ENCODE measurements around the gene MRO.

The MRO gene

GRCh38 chr18:50754297-50754696, 65.5 kb downstream of the MRO start:
- FAIRE-seq (no peak), DNase-seq (ENCODE audit: insufficient read length, low spot score) (no peak)
- TF ChIP-seq, protein P1, sequence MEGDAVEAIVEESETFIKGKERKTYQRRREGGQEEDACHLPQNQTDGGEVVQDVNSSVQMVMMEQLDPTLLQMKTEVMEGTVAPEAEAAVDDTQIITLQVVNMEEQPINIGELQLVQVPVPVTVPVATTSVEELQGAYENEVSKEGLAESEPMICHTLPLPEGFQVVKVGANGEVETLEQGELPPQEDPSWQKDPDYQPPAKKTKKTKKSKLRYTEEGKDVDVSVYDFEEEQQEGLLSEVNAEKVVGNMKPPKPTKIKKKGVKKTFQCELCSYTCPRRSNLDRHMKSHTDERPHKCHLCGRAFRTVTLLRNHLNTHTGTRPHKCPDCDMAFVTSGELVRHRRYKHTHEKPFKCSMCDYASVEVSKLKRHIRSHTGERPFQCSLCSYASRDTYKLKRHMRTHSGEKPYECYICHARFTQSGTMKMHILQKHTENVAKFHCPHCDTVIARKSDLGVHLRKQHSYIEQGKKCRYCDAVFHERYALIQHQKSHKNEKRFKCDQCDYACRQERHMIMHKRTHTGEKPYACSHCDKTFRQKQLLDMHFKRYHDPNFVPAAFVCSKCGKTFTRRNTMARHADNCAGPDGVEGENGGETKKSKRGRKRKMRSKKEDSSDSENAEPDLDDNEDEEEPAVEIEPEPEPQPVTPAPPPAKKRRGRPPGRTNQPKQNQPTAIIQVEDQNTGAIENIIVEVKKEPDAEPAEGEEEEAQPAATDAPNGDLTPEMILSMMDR (IDR thresholded peaks at IDR 0.05; ENCODE audit: insufficient read depth, missing control alignments) = no peak

- FAIRE-seq (no peak), DNase-seq (ENCODE audit: insufficient read length, low spot score) (no peak)
- TF ChIP-seq, protein P1 (IDR thresholded peaks at IDR 0.05; ENCODE audit: insufficient read depth, missing control alignments) = no peak
These were observed 66.5 kb downstream of the MRO start for GRCh38 chr18:50753311-50753710.

DNA sequence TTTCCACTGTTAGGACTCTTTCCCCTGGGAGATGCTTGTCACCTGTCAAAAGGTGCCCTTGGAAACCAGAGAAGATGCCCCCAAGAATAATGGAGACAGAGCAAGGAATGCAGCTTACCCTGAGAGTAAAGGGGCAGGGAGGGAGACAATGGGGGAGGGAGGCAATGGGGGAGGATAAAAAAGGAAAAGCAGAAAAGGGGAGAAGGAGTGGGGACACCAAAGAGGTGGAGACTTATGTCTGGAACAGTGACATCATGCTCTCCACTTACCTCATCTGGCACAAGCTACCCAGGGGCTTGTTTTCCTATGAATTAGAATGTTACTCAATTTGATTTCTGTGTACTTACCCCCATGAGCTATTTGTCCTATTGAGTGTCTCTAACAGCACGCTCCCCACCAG, 67.9 kb downstream of the MRO start:
- DNase-seq (ENCODE audit: insufficient read length, low spot score) (no peak), FAIRE-seq (no peak)
- TF ChIP-seq, protein P1 (IDR thresholded peaks at IDR 0.05; ENCODE audit: insufficient read depth, missing control alignments) = no peak

DNA sequence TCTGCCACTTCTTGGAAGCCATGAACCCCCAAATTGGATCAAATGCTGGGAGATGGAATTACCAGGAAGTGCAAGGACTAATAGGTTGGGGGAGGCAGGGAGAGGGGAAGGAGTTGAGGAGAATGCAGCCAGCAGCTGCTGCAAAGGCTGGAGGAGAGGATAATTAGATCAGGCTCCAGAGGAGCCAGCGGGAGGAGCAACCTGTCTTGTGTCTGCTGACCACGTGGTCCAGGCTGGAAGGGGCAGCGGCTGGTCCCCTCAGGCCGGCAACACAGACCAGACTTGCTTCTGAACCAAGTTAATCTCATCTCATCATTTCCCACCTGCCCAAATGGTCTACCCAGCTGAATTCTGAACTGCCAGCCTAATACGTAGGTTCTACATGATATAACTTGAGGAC, 68.3 kb downstream of the MRO start:
- TF ChIP-seq, protein P1 (IDR thresholded peaks at IDR 0.05; ENCODE audit: insufficient read depth, missing control alignments) = no peak
- FAIRE-seq (no peak), DNase-seq (ENCODE audit: insufficient read length, low spot score) (no peak)

DNA sequence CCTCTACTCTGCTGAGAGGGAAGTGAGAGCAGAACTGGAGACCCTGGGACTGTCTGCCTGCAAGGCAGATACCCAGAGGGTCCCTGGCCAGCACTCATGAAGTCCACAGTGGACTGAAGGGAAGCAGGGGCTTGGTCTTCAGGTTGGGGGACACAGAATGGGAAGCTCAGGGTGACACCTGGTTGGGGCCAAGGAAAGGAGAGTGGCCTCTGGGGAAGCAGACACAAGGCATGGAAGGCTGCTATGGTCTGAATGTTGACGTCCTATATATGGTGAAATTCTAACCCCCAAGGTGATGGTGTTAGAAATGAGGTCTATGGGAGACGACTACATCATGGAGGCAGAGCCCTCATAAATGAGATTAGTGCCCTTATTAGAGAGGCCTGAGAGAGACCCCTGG, 69.3 kb downstream of the MRO start:
- TF ChIP-seq, protein P1 (IDR thresholded peaks at IDR 0.05; ENCODE audit: insufficient read depth, missing control alignments) = no peak
- FAIRE-seq (no peak), DNase-seq (ENCODE audit: insufficient read length, low spot score) (no peak)

- TF ChIP-seq, protein P1 (IDR thresholded peaks at IDR 0.05; ENCODE audit: insufficient read depth, missing control alignments) = no peak
- no peak for DNase-seq (ENCODE audit: insufficient read length, low spot score)
- FAIRE-seq = no peak
These were observed 69.9 kb downstream of the MRO start for GRCh38 chr18:50749945-50750344.

DNA sequence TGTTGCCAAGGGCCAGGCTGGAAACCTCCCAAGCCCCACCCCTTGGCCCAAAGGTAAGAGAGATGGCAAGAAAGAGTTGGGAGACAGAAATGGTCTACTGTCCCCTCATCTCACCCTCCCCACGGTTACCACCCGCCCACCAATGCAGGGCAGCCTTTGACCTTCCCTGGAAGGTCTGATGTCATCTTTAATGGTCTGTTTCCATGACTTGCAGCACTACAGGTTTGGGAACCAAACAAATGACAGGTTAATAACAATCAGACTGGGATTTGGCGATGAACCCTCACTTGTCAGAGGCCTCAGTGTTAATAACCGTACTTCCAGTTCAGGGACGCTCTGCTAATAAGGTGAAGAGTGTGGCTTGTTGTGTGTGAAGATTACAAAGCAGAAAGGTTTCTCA, 70.4 kb downstream of the MRO start:
- FAIRE-seq = no peak
- TF ChIP-seq, protein P1 (IDR thresholded peaks at IDR 0.05; ENCODE audit: insufficient read depth, missing control alignments) = no peak
- no peak for DNase-seq (ENCODE audit: insufficient read length, low spot score)
